ENCODE measurements around the gene SRRM3.
"Not testable (repeated sequence)": the region's sequence is repeated elsewhere in the genome, so short reads cannot be mapped to it uniquely, and the experiment has no call there.

Gene SRRM3

GRCh38 chr7:76315364-76315763, 113.7 kb downstream of the SRRM3 start:
- no peak for DNase-seq (ENCODE audit: low spot score)

- DNase-seq (ENCODE audit: low spot score) = no peak
Measured at GRCh38 chr7:76316984-76317781, 115.5 kb downstream of the SRRM3 start.

GRCh38 chr7:76317782-76318487, 116.2 kb downstream of the SRRM3 start:
- peak; percentile 97 for DNase-seq (ENCODE audit: low spot score)

- DNase-seq (ENCODE audit: low spot score) = peak; percentile 59
Measured at GRCh38 chr7:76318488-76319353, 117.0 kb downstream of the SRRM3 start.

- no peak for DNase-seq (ENCODE audit: low spot score)
Measured at GRCh38 chr7:76325092-76325491, 123.4 kb downstream of the SRRM3 start.

- no peak for DNase-seq (ENCODE audit: low spot score)
Measured at GRCh38 chr7:76325811-76326210, 124.1 kb downstream of the SRRM3 start.

GRCh38 chr7:76326646-76327233, 125.0 kb downstream of the SRRM3 start:
- no peak for DNase-seq (ENCODE audit: low spot score)

- DNase-seq (ENCODE audit: low spot score) = no peak
Measured at GRCh38 chr7:76327610-76328009, 125.9 kb downstream of the SRRM3 start.

GRCh38 chr7:76328389-76328788, 126.7 kb downstream of the SRRM3 start:
- no peak for DNase-seq (ENCODE audit: low spot score)

- DNase-seq (ENCODE audit: low spot score) = no peak
Measured at GRCh38 chr7:76329479-76329878, 127.8 kb downstream of the SRRM3 start.

- no peak for DNase-seq (ENCODE audit: low spot score)
Measured at GRCh38 chr7:76330261-76330660, 128.6 kb downstream of the SRRM3 start.

- DNase-seq (ENCODE audit: low spot score) = no peak
Measured at GRCh38 chr7:76330673-76331072, 129.0 kb downstream of the SRRM3 start.

- DNase-seq (ENCODE audit: low spot score) = no peak
Measured at GRCh38 chr7:76332078-76332477, 130.4 kb downstream of the SRRM3 start.

- DNase-seq (ENCODE audit: low spot score) = no peak
Measured at GRCh38 chr7:76333511-76334101, 131.9 kb downstream of the SRRM3 start.

- DNase-seq (ENCODE audit: low spot score) = no peak
Measured at GRCh38 chr7:76334320-76334967, 132.7 kb downstream of the SRRM3 start.

GRCh38 chr7:76335417-76335816, 133.7 kb downstream of the SRRM3 start:
- DNase-seq (ENCODE audit: low spot score) = not testable (repeated sequence)

- DNase-seq (ENCODE audit: low spot score) = no peak
Measured at GRCh38 chr7:76336094-76336493, 134.4 kb downstream of the SRRM3 start.
